ENCODE measurements around the gene SPATA9. TPM values are rescaled to one million over a fixed set of nuclear protein-coding genes. Genes with fewer than 3 reads are reported as not detected.

SPATA9 gene
- total RNA-seq, 3 donors from 2014 or later (not counting 1 experiment from before 2014, with no cell fraction given): 1.3 to 2.1 (median 2.0) TPM

DNA sequence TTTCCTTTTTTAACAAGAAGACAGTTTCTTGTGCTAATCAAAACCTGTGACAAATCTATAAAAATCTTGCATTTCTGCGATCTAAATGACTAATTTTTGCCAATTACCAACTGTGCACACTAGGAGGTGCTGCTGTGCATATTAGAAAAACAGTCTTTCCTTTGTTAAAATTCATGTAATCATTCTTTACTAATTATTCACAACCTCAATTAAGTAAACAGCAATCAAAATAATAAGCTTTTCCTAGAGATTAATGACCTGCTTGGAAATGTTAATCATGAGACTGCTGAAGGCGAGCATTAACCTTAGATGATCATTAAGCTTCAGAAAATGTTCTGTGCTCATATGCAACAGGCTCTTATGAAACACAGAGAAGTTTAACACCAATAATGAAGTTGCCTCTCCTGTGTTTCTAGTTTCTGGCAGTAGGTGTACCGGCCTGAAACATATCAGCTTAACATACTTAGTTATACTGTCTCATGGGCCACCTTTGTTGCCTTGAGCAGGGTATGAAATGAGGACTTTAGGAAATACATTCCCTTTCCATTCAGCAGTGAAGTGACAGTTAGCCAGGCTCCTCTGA is 18.5 kb downstream of the SPATA9 start:
- DNase-seq (peak in 1 of 2 donors; percentile 66), ATAC-seq (peak; percentile 59 to 64 (median 61))
- no peaks in the 10 kb centered on the region for H3K27me3 ChIP-seq (ENCODE audit: control insufficient read depth, insufficient read depth, low read length)
- intact Hi-C loops (cut with micrococcal nuclease): loop anchor here (1.0 kb wide), 2 partner anchors 117 to 183 kb away; no protein-coding TSS in a partner anchor
- no peak overlapping the region for H3K4me3 ChIP-seq (ENCODE audit: low read length)
- H3K36me3 ChIP-seq (ENCODE audit: control insufficient read depth, insufficient read depth, low read length): no peaks in the 10 kb centered on the region
- Mint-ChIP-seq H3K27ac (no peak overlapping the region), H3K27me3 (ENCODE audit: low read depth in 2 of 2) (no peaks in the 10 kb centered on the region), H3K4me3 (no peak overlapping the region), H3K36me3 (no peaks in the 10 kb centered on the region), H3K4me1 (no peaks in the 10 kb centered on the region), H3K9me3 (no peaks in the 10 kb centered on the region)
- TF ChIP-seq, protein P1, sequence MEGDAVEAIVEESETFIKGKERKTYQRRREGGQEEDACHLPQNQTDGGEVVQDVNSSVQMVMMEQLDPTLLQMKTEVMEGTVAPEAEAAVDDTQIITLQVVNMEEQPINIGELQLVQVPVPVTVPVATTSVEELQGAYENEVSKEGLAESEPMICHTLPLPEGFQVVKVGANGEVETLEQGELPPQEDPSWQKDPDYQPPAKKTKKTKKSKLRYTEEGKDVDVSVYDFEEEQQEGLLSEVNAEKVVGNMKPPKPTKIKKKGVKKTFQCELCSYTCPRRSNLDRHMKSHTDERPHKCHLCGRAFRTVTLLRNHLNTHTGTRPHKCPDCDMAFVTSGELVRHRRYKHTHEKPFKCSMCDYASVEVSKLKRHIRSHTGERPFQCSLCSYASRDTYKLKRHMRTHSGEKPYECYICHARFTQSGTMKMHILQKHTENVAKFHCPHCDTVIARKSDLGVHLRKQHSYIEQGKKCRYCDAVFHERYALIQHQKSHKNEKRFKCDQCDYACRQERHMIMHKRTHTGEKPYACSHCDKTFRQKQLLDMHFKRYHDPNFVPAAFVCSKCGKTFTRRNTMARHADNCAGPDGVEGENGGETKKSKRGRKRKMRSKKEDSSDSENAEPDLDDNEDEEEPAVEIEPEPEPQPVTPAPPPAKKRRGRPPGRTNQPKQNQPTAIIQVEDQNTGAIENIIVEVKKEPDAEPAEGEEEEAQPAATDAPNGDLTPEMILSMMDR (IDR thresholded peaks at IDR 0.05): peak; percentile 91
- H3K27ac ChIP-seq (ENCODE audit: low read length): no peak overlapping the region
- no peaks in the 10 kb centered on the region for H3K4me1 ChIP-seq (ENCODE audit: control insufficient read depth, insufficient read depth, low read length)
- 28% methylated on average over 3 of the region's 3 CpGs for WGBS (ENCODE audit: insufficient coverage)
- H3K9me3 ChIP-seq (ENCODE audit: control insufficient read depth, insufficient read depth, low read length): no peaks in the 10 kb centered on the region

DNA sequence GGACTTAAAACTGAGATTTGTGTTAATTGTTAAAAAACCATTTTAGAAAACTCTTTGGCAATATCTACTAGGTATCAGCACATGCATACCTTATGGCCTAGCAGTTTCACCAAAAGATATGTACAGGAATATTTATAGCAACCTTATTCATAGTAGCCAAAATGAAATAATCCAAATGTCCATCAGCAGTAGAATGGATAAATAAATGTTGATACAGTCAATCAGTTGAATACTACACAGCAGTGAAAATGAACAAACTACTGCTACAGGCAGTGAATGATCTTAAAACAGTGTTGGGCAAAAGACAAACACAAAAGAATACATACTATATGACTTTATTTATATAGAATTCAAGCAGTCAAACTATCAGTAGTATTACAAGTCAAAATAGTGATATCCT is 19.8 kb downstream of the SPATA9 start:
- Mint-ChIP-seq H3K4me3 (no peak overlapping the region), H3K27ac (no peak overlapping the region)
- TF ChIP-seq, protein P1 (IDR thresholded peaks at IDR 0.05): no peak

DNA sequence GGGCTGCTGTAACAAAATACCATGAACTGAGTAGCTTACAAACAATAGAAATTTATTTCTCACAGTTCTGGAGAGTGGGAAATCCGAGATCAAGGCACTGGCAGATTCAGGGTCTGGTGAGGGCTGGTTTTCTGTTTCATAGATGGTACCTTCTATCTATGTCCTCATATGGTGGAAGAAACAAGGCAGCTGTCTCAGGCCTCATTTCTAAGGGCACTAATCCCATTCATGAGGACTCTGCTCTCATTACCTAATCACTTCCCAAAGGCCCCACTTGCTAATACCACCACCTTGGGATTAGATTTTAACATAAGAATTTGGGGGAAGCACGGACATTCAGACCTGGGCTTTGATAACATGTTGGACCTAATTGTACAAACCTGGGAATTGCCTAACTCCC is 22.7 kb downstream of the SPATA9 start:
- Histone ChIP-seq H3K4me3 (ENCODE audit: low read length) (no peak overlapping the region), H3K4me1 (ENCODE audit: control insufficient read depth, insufficient read depth, low read length) (no peaks in the 10 kb centered on the region), H3K27me3 (ENCODE audit: control insufficient read depth, insufficient read depth, low read length) (no peaks in the 10 kb centered on the region), H3K9me3 (ENCODE audit: control insufficient read depth, insufficient read depth, low read length) (no peaks in the 10 kb centered on the region), H3K36me3 (ENCODE audit: control insufficient read depth, insufficient read depth, low read length) (no peaks in the 10 kb centered on the region), H3K27ac (ENCODE audit: low read length) (no peak overlapping the region)
- Mint-ChIP-seq H3K27me3 (ENCODE audit: low read depth in 2 of 2) (no peaks in the 10 kb centered on the region), H3K4me1 (no peaks in the 10 kb centered on the region), H3K27ac (no peak overlapping the region), H3K36me3 (peaks cover 8% of the 10 kb centered on the region), H3K4me3 (no peak overlapping the region), H3K9me3 (no peaks in the 10 kb centered on the region)
- 100% methylated on average over 1 of the region's 2 CpGs for WGBS (ENCODE audit: insufficient coverage)
- TF ChIP-seq, protein P1 (IDR thresholded peaks at IDR 0.05): no peak
- ATAC-seq (no peak), DNase-seq (no peak)
- intact Hi-C loops (cut with micrococcal nuclease): no loop called here

More for the DNA sequence above, 19.8 kb downstream of the SPATA9 start:
- no peak overlapping the region for H3K27ac ChIP-seq (ENCODE audit: low read length)
- no peaks in the 10 kb centered on the region for H3K4me1 ChIP-seq (ENCODE audit: control insufficient read depth, insufficient read depth, low read length)
- intact Hi-C loops (cut with micrococcal nuclease): no loop called here
- DNase-seq: no peak
- no peaks in the 10 kb centered on the region for H3K9me3 ChIP-seq (ENCODE audit: control insufficient read depth, insufficient read depth, low read length)
- H3K9me3 Mint-ChIP-seq: no peaks in the 10 kb centered on the region
- no peak overlapping the region for H3K4me3 ChIP-seq (ENCODE audit: low read length)
- no peaks in the 10 kb centered on the region for H3K4me1 Mint-ChIP-seq
- no peaks in the 10 kb centered on the region for H3K36me3 Mint-ChIP-seq
- H3K27me3 Mint-ChIP-seq (ENCODE audit: low read depth in 2 of 2): no peaks in the 10 kb centered on the region
- no peak for ATAC-seq
- no peaks in the 10 kb centered on the region for H3K27me3 ChIP-seq (ENCODE audit: control insufficient read depth, insufficient read depth, low read length)
- H3K36me3 ChIP-seq (ENCODE audit: control insufficient read depth, insufficient read depth, low read length): no peaks in the 10 kb centered on the region

DNA sequence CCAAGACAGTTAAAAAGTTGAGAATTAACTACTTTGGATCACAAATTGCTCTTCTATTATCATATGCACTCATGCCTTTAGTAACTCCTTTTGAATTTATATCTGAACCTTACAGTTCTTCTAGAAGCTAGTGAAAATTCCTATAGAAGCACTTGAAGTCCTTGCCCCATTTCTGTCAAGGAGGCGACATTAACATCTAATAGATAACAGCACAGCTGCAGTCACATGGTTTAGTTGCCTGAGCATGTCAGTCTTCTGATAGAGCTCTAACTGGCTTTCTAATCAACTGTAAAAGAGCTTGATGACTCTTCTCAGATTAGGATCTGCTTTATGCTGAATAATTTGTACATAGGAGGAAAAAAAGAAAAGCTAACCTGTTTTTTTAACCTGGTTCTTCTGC is 27.2 kb downstream of the SPATA9 start:
- TF ChIP-seq, protein P1 (IDR thresholded peaks at IDR 0.05): no peak
- no peaks in the 10 kb centered on the region for H3K9me3 Mint-ChIP-seq
- peaks cover 9% of the 10 kb centered on the region for H3K36me3 Mint-ChIP-seq
- WGBS (ENCODE audit: insufficient coverage): 86% methylated on average over 1 of the region's 1 CpG
- intact Hi-C loops (cut with micrococcal nuclease): no loop called here
- no peak overlapping the region for H3K27ac Mint-ChIP-seq
- Histone ChIP-seq H3K36me3 (ENCODE audit: control insufficient read depth, insufficient read depth, low read length) (peaks cover 5% of the 10 kb centered on the region), H3K4me1 (ENCODE audit: control insufficient read depth, insufficient read depth, low read length) (no peaks in the 10 kb centered on the region), H3K4me3 (ENCODE audit: low read length) (no peak overlapping the region), H3K9me3 (ENCODE audit: control insufficient read depth, insufficient read depth, low read length) (no peaks in the 10 kb centered on the region), H3K27me3 (ENCODE audit: control insufficient read depth, insufficient read depth, low read length) (no peaks in the 10 kb centered on the region), H3K27ac (ENCODE audit: low read length) (no peak overlapping the region)
- no peak overlapping the region for H3K4me3 Mint-ChIP-seq
- no peak for ATAC-seq
- no peaks in the 10 kb centered on the region for H3K27me3 Mint-ChIP-seq (ENCODE audit: low read depth in 2 of 2)
- no peaks in the 10 kb centered on the region for H3K4me1 Mint-ChIP-seq
- DNase-seq: no peak
